Activated CD8-positive, alpha-beta memory T cell treated with anti-CD3 and anti-CD28 coated beads for 48 hours (primary cell): ENCODE data around the gene PDE4A.
"Not testable (repeated sequence)": the region's sequence is repeated elsewhere in the genome, so short reads cannot be mapped to it uniquely, and the experiment has no call there.

Experiments used
- DNase-seq, 3 experiments: peaks; one replicate each; pipeline ENCODE4 v3.0.0-alpha.2; 2020; ENCODE audit warnings: low read depth in 2 of 3, low spot score in 2 of 3

Gene PDE4A

DNA sequence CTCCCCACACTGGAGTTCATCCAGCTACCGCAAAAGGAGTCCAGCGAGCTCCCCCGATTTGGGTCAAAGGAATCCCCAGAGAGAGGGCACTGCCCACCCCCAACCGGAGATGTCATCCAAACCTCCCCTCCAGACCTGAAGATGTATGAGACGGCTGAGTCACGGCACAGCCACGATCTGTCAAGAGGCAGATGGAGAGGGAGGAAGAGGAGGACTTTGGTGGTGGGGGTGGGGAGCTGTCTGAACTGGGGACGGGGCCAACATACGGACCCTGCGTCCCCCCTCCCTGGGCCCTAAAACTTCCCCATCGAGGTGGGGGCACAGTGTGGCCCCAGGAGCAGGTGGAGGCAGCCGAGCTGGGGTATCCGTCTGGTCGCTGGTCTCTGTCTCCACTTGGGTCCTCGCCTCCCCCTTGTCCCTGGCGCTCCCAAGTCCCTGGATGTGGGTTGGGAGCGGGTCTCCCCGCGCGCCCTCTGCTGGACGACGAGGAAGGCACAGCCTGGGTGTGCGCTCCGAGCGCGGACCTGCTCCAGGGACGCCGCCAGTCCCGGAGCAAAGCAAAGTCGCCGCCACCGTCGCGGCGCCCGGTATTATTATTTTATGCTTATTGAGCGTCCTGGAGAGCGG, 3.8 kb downstream of the PDE4A start:
- no peak for DNase-seq

DNA sequence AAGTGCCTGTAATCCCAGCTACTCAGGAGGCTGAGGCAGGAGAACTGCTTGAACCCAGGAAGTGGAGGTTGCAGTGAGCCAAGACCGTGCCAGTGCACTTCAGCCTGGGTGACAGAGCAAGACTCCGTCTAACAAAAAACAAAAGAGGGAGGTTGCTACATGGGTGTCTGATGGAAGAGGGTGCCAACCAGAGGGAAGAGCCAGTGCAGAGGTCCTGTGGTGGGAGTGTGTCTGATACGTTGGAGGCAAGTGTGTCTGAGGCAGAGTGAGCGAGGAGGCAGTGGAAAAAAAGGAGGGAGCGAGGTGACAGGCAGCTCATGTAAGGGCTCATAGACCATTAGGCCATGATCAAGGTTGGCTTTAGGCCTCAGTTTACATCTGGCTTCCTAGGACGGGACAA, 6.8 kb downstream of the PDE4A start:
- no peak for DNase-seq

DNA sequence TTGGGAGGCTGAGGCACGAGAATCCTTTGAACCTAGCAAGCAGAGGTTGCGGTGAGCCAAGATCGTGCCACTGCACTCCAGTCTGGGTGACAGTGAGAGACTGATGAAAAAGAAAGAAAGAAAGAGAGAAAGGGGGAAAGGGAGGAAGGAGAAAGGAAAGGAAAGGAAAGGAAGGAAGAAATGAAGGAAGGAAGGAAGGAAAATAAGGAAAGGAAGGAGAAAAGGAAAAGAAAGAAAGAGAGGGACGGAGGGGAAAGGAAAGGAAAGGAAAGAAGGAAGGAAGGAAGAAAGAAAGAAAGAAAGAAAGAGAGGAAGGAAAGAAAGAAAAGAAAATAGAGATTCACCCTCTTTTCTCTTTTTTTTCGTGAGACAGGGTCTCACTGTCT, 8.7 kb downstream of the PDE4A start:
- no peak for DNase-seq

DNA sequence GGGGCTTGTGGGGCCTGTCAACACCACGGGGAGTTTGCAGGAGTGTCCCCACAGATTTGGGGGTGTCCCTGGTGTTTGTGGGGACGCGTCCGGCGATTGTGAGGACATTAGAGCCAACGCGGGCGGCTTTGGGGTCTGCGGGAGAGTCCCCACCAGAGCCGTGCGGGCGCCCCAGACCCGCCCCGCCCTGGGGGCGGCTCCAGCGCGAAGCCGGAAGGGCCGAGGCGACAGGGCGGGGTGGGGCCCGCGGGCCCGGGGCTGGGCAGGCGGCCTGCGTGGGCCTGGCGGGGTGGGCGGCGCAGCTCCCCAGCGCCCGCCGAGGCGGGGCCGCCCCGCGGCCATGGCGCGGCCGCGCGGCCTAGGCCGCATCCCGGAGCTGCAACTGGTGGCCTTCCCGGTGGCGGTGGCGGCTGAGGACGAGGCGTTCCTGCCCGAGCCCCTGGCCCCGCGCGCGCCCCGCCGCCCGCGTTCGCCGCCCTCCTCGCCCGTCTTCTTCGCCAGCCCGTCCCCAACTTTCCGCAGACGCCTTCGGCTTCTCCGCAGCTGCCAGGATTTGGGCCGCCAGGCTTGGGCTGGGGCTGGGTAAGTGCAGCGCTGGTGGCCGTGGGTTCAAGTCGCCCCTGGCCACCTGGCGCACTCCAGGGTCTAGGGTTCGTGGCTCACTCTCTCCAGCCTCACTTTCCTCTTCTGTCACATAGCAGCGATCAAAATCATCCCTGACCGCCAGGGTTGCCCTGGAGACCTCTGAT, 10.3 kb downstream of the PDE4A start:
- DNase-seq, result no peak

DNA sequence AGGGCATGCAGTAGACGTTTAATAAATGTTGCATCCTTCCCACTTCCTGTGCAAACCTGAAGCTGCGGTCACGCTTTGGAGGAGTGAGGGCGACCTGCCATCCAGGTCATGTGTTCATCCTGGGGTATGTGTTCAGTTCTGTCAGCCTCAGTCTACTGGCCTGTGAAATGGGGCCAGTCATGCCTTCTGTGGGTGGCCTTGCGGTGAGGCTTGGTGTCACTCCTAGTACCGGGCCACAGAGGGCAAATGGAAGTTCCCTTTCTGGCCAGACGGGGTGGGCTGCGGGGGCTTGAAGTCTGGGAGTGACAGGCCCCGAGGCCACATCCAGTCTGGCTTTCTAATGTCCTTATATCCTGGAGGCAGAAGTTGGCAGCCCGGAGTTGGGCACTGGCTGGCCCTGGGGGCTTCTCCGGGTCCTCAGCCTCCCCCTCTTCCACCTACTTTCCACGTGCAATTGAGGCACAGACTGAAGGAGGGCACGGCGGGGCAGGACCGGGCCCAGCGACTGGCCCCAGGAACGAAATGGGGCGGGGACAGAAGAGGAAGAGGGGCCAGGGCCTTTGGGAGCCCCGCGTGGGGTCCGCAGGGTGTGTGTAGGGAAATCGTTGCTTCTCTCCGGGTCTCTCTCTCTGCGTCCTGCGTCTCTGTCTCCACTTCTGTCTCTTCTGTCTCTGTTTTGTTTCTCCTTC, 11.1 kb downstream of the PDE4A start:
- no peak for DNase-seq

DNA sequence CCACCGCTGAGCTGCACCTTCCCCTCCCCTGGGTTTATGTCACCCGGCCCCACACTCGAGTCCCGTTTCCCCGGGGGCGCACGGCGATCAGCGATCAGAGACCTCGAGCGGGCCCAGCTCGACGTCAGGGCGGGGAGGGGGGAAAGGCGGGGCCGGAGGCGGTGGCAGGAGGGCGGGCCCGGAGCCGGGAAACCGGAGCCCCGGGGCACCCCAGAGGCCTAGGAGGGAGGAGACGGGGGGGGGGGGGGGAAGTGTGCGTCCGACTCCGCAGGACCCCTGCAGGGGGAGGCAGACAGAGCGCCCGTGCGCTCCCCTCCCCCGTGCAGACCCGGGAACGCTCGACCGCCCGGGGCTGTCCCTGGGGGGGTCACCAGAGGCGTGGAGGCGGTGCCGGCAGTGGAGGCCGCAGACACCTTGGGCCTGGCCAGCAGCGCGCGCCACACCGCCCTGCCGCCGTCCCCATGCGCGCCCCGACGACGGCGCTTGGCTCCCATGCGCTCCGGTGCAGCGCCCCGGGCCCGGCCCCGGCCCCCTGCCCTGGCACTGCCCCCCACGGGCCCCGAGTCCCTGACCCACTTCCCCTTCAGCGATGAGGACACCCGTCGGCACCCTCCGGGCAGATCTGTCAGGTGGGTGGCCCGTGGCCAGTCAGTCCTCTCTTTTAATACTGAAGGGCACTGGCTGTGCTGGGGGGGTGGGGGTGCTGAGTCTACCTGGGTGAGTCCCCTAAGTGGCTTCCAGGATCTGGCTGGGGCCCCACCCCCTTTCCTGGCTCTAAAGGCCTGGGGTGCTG, 11.8 kb downstream of the PDE4A start:
- no peak for DNase-seq

DNA sequence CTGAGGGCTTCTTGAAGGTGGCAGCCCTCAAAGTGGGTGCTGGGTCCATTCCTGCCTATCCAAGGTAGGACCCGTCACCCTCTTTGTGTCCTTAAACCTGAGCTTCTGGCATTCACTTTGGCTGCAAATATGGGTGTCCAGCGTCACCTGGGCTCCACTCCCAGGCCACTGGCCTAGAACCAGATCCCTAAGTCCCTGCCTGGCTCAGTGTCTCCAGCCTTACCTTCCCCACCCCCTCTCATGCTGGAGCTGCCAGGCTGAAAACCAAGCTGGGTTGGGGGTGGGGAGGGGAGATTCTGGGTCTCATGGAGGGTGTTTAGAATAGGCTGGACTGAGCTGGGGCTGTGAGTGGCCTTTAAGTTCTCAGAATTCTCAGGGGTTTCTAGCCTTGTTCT, 12.4 kb downstream of the PDE4A start:
- no peak for DNase-seq

DNA sequence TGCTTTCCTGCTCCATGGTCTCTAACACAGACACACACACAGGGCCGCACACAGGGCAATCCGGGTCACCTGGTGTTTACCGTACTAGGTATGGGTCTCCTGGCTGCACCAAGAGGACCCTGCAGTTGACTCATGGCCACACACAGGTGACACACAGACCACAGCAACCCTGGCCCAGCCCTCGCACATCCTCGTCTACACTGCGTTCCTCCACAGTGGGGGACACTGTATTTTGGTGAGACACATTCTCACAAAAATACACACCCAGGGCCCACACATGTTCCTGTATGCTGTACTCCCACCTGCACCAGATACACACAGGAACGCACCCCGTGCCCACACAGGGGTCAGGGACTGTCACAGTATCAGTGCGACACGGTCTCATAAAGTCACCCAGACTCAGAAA, 12.8 kb downstream of the PDE4A start:
- DNase-seq, result no peak

DNA sequence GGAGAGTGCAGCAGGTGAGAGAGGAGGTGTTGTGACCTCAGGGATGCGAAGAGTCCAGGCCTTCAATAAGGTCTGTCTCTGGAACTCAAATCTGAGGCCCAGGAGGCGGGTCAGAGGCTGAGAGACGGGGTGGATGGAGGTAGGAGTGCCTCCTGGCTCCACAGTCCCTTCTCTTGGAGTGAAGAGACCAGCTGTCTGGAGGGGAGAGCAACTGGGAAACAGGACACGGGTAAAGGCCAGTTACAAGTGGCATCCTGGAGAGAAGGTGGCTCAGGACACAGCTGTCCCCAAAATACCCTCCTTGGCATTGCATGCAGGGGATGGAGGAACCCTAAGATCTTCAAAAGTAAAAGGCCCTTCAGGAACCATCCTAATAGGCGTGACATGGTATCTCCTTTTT, 19.2 kb downstream of the PDE4A start:
- no peak for DNase-seq

DNA sequence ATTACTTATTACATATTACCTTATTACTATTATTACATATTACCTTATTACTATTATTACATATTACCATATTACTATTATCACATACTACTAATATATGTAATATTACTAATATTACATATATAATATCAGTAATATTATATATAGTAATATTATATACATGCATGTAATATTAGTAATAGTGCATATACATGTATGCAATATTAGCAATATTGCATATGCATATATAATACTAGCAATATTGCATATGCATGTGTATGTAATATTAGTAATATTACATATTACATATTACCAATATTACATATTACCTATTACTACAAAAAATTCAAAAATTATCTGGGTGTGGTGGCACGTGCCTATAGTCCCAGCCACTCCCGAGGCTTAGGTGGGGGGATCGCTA, 22.4 kb downstream of the PDE4A start:
- no peak for DNase-seq

DNA sequence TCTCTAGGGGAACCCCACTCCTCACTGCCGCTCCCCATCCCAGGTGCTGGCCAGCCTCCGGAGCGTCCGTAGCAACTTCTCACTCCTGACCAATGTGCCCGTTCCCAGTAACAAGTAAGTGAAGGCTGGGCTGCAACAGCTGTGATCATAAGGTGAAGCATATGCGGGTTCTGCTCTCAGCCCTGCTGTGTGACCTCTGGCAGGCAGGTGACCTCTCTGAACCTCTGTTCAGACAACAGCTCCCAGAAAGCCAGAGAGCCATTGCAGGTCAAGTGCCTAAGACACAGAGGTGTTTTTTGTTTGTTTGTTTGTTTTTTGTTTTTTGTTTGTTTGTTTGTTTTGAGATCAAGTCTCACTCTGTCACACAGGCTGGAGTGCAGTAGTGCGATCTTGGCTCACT, 28.7 kb downstream of the PDE4A start:
- no peak for DNase-seq

DNA sequence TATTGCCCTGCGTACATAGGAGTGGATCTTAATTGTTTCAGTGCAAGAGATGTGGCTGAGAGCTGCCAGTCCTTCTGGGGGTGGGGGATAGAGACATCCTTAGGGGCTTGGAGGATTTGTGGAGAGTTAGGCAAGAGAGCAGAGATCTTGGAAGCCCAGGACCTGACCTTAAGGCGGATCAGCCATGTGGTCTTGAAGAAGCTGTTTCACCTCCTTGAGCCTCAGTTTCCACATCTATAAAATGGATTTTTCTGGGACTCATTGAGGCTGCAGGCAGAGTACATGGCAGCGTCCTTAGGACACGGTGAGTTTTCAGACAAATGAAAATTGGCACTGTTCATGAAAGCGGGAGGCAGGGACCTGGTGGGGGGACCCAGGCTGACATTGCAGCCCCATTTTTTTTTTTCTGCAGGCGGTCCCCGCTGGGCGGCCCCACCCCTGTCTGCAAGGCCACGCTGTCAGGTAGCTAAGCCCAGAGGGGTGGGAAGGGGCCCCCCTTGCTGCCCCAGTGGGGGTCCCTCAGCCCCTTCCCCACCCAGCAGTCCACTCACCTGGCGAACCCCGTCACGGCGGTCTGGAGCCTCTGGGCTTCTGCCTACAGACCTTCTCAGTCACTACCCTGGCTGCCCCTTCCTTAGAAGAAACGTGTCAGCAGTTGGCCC, 30.0 kb downstream of the PDE4A start:
- DNase-seq, result no peak

DNA sequence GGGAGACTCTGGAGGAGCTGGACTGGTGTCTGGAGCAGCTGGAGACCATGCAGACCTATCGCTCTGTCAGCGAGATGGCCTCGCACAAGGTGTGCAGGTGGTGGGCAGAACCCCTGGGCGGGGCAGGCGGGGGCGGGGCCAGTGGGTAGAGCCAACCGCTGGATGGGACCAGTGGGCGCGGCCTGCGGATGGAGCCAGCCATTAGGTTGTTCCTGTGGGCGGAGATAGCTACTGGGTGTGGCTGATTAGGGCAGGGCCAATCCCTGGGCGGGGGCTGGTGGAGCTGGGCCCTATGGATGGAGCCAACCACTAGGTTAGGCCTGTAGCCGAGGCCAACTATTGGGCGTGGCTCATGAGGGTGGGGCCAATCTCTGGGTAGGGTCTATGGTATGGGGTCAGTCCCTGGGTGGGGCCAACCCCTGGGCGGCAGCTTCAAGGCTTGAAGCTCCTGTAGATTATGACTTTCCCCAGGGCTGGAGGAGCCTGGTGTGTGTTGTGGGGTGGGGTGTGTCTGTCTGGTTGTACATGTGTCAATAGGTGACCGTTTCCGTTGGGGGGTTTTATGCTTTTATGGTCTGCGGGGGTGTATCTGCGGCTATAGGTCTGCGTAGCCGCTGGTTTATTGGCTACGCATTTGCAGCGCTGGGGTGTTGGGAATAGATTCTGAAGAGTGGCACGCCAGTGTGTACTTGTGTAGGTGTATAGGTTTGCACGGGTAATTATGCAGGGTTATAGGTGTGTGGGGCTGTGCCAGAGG, 30.7 kb downstream of the PDE4A start:
- no peak for DNase-seq

DNA sequence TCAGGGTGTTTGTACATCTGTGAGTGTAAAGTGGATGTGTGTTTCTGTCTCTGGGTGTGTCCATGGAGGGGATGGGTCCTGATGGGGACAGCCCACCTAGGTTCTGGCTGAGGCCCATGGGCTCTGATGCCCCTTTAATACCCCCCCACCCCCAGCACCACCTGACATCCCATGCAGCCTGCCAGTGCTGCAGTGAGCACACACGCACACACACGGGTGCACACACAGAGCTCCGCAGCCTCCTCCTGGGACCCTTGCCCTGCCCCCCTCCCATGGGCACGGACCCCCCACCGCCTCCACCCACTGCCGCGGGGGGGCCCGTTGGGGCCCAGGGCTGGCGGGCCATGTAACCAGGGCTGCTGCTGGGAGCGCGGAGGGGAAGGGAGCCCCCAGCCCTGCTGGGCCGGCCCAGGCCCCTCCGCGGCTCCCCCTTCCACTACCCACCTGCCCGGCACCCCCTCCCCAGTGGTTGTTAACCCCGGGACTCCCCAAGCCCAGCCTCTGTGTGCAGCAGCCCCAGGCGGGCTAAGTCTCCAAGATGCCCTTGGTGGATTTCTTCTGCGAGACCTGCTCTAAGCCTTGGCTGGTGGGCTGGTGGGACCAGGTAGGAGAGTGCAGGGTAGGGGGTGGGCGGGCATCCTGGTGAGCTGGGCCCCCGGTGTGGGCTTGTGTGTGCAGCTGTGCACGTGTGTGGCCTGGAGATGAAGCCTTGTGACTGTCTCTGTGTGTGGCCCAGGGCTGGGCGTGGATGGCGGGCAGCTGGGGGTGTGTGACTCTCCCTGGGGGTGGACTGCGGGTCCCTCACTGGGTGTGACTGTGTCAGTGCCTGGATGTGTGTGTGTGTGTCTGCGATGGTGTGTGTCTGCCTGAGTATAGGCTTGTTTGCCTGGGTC, 32.6 kb downstream of the PDE4A start:
- no peak for DNase-seq

DNA sequence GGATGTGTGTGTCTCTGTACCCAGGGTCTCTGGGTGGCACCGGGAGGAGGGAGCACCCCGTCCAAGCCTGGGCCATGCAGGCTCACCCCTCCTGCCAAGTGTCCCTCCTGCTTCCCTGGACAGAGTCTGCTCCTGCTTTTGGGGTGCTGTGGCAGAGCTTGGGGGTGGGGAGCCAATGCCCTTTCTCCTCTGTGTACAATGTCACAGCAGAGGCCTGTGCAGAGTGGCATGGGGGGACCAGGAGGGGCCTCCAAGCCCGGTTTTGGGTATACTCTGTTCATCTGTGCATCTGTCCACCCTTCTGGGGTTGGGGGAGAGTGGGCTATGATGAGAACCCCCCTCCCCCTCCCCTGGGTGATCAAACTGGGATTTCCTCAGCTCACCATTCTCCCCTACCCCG, 33.5 kb downstream of the PDE4A start:
- no peak for DNase-seq

DNA sequence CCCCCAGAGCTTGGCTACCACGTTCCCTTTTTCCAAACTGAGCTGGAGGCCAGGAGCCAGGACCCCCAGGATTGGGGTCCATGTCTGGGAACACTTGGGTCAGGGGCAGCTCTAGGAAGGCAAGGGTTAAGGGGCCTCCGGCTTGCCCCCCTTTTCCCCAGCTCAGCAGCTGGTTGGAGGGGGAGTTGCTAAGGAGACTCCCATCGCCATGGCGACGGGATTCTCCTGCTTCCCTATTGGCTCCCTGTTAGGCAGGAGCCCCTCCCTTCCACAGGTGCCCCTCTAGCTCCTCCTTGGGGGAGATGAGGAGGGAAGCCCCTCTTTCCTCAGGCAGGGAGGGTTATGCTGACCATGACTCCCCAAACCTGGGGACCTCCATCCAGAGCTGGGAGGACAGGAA, 33.9 kb downstream of the PDE4A start:
- no peak for DNase-seq

DNA sequence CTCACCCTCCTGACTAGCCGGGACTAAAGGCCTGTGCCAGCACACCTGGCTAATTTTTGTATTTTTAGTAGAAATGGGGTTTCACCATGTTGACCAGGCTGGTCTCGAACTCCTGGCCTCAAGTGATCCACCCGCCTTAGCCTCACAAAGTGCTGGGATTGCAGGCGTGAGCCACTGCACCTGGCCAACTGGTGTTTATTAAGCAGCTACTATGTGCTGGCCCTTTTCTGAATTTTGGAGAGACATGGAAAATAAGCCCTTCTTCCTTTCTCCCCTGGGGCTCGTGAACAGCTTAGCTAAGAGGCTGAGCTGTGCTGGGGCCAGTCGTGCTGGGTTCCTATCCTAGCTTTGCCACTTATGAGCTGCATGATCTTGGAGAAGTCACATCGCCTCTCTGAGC, 38.4 kb downstream of the PDE4A start:
- DNase-seq, result not testable (repeated sequence)

DNA sequence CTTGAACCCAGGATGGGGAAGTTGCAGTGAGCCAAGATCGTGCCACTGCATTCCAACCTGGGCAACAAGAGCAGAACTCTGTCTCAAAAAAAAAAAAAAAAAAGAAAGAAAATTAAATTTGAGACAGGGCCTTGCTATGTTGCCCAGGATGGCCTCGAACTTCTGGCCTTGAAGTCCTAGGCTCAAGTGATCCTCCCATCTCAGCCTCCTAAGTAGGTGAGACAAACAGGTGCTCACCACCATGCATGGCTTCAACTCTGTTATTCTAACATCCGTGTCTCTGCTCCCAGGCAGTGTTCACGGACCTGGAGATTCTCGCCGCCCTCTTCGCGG, 40.3 kb downstream of the PDE4A start:
- no peak for DNase-seq

DNA sequence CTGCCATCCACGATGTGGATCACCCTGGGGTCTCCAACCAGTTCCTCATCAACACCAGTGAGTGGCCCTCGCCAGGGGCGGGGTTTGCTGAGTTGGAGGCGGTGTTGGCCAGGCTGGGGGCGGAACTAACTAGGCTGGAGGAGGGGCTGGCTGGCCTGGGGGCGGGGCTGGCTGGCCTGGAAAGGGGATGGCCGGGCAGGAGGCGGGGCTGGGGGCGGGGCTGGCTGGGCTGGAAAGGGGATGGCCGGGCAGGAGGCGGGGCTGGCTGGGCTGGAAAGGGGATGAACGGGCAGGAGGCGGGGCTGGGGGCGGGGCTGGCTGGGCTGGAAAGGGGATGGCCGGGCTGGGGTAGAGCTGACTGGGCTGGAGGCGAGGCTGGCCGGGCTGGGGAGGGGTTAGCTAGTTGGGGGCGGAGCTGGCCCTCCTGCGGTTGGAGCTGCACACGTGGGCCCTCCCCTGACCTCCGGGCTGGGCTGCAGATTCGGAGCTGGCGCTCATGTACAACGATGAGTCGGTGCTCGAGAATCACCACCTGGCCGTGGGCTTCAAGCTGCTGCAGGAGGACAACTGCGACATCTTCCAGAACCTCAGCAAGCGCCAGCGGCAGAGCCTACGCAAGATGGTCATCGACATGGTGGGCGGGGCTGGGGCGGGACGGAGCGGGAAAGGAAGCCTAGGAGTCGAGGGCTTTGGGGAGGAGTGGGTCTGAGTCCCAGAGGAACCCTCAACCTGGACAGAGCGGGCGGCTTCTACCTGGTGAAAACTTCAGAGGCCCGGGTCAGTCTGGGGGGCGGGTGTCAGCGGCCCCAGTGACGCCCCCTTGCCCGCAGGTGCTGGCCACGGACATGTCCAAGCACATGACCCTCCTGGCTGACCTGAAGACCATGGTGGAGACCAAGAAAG, 41.0 kb downstream of the PDE4A start:
- peak; percentile 72 to 85 (median 84) for DNase-seq
